Neutrophil (primary cell): ENCODE data around the gene DDAH2.

ENCODE experiments used
- H3K27ac ChIP-seq: fragments of 200-600 bp; sonication (generic); 2 replicates; pipeline ENCODE4 v1.5.1; 2016; ENCODE audit warnings: mild to moderate bottlenecking, moderate library complexity
- H3K27me3 ChIP-seq: fragments of 200-600 bp; sonication (generic); 2 replicates; pipeline ENCODE4 v1.6.0; 2016; ENCODE audit warnings: mild to moderate bottlenecking
- H3K36me3 ChIP-seq: fragments of 200-600 bp; sonication (generic); 2 replicates; pipeline ENCODE4 v1.5.1; 2017
- H3K4me1 ChIP-seq, 2 experiments: fragments of 200-600 bp in 1 of 2; sonication (generic) in 1 of 2; 1 replicate in 1 of 2; 2 replicates in 1 of 2; pipeline versions ENCODE4 v1.5.1 to v1.6.1; 2013 to 2016; ENCODE audit warnings: low read depth in 1 of 2, low read length in 1 of 2, mild to moderate bottlenecking in 1 of 2, moderate library complexity in 1 of 2; ENCODE audit not compliant: control insufficient read depth in 1 of 2, insufficient read depth in 1 of 2
- H3K4me3 ChIP-seq, 2 experiments: fragments of 200-600 bp in 1 of 2; sonication (generic) in 1 of 2; 1 replicate in 1 of 2; 2 replicates in 1 of 2; pipeline ENCODE4 v1.5.1; 2013 to 2016; ENCODE audit warnings: low read depth in 1 of 2, low read length in 1 of 2, mild to moderate bottlenecking in 1 of 2, moderate library complexity in 1 of 2
- H3K9me3 ChIP-seq: fragments of 200-600 bp; sonication (generic); 2 replicates; pipeline ENCODE4 v1.5.1; 2016
- CTCF ChIP-seq: fragments of 200-600 bp; sonication (generic); IDR thresholded peaks from 2 replicates; pipeline ENCODE4 v1.5.1; 2016; ENCODE audit warnings: antibody characterized with exemption

Gene DDAH2

GRCh38 chr6:31723245-31723979, 5.7 kb downstream of the DDAH2 start, which contains the start of gene MPIG6B:
TSS of gene MPIG6B (plus strand) at chr6:31723373. CDS start at chr6:31723384, 11 bp downstream.
- no peak within 1 kb of the TSS for H3K27ac ChIP-seq
- peaks cover 20% of the 10 kb centered on the region for H3K36me3 ChIP-seq
- peaks cover 28 to 29% of the 10 kb centered on the region in 2 experiments for H3K4me1 ChIP-seq
- H3K4me3 ChIP-seq = no peak within 1 kb of the TSS
- no peaks in the 10 kb centered on the region for H3K9me3 ChIP-seq
- peaks cover 12% of the 10 kb centered on the region for H3K27me3 ChIP-seq
- TF ChIP-seq CTCF = no peak

- peaks cover 18% of the 10 kb centered on the region for H3K36me3 ChIP-seq
- H3K9me3 ChIP-seq = no peaks in the 10 kb centered on the region
- H3K4me3 ChIP-seq = no peak overlapping the region
- H3K27me3 ChIP-seq = peaks cover 12% of the 10 kb centered on the region
- no peak for TF ChIP-seq CTCF
- peaks cover 16 to 17% of the 10 kb centered on the region in 2 experiments for H3K4me1 ChIP-seq
- no peak overlapping the region for H3K27ac ChIP-seq
Observed at GRCh38 chr6:31722173-31722572, 6.9 kb downstream of the DDAH2 start.

- no peak within 1 kb of the TSS for H3K4me3 ChIP-seq
- H3K27ac ChIP-seq = no peak within 1 kb of the TSS
- TF ChIP-seq CTCF = no peak
- H3K9me3 ChIP-seq = no peaks in the 10 kb centered on the region
- peaks cover 9 to 10% of the 10 kb centered on the region in 2 experiments for H3K4me1 ChIP-seq
- H3K27me3 ChIP-seq = peaks cover 12% of the 10 kb centered on the region
- peaks cover 11% of the 10 kb centered on the region for H3K36me3 ChIP-seq
Observed at GRCh38 chr6:31721351-31722020, 7.6 kb downstream of the DDAH2 start, which contains the start of gene LY6G6C. TSS of gene LY6G6C (minus strand) at chr6:31721746. CDS start at chr6:31721679, 67 bp downstream.

- Histone ChIP-seq H3K27ac (no peak overlapping the region), H3K4me3 (no peak overlapping the region), H3K9me3 (no peaks in the 10 kb centered on the region), H3K4me1 (no peaks in the 10 kb centered on the region), H3K27me3 (peaks cover 12% of the 10 kb centered on the region), H3K36me3 (peaks cover 5% of the 10 kb centered on the region)
- no peak for TF ChIP-seq CTCF
Observed at GRCh38 chr6:31720196-31720770, 8.8 kb downstream of the DDAH2 start.

- Histone ChIP-seq H3K4me3 (no peak overlapping the region), H3K27ac (no peak overlapping the region), H3K4me1 (no peaks in the 10 kb centered on the region), H3K36me3 (peaks cover 2% of the 10 kb centered on the region), H3K9me3 (no peaks in the 10 kb centered on the region), H3K27me3 (peaks cover 12% of the 10 kb centered on the region)
- TF ChIP-seq CTCF = no peak
Observed at GRCh38 chr6:31719001-31719400, 10.1 kb downstream of the DDAH2 start.
